Measurements from ENCODE around the gene TASL. TPM values are rescaled to one million over a fixed set of nuclear protein-coding genes. Genes with fewer than 3 reads are reported as not detected.
"Not testable (repeated sequence)": the region's sequence is repeated elsewhere in the genome, so short reads cannot be mapped to it uniquely, and the experiment has no call there.

TASL gene, protein sequence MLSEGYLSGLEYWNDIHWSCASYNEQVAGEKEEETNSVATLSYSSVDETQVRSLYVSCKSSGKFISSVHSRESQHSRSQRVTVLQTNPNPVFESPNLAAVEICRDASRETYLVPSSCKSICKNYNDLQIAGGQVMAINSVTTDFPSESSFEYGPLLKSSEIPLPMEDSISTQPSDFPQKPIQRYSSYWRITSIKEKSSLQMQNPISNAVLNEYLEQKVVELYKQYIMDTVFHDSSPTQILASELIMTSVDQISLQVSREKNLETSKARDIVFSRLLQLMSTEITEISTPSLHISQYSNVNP
- 0.82 TPM for total RNA-seq

DNA sequence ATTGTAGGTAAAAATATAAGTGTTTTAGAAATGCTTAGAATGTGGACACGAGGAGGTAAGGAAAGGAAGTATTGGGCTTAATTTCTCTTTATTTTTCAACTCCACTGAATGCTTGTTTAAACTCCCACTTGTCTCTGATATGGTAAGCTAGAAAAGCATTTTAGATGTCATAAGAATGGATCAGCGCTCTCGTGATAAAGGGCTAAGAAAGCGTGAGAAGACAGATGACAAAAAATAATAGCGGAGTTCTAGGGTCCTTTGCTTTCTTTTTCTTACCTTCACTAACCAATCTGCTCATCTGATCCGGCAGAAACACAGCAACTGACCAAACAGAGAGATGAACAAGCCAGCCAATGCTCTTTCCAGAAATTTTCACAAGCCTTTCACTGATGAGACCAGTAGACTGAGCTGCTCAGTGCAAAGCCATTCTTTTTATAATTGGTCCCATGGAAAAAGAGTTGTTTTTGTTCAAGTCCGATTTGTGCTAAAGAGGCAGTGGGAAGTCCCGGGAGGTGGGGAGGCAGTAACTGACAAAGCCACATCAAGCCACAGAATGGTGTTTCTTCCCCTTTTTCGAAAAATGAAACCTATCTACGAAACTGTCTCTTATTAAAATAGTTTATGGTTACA is at the start of gene TASL:
Gene TASL, minus strand, starts transcription at position 405 of the 630 bp plus-strand sequence. CDS start 17,411 bp downstream, outside the sequence.
- DNase-seq (ENCODE audit: low spot score in 2 of 2) (no peak), FAIRE-seq (no peak)

DNA sequence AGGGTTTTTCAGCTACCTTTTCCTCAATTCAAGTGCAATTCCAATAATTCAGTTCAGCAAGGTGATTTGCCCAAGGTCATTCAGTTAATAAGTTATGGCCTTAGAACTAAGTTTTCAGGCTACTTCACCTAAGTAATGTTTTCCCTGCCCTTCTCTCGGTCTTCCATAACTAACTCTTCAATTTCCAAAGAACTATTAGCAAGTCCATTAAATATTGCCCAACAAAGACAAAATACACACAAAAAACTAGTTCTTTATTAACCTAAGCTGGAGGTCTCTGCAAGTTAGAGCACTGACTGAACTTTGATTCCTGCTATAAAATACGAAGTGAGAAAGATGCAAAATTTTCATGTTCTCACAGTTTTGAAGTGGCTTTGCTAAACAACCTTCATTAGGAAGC is 48.8 kb upstream of the TASL start:
- no peak for DNase-seq (ENCODE audit: low spot score in 2 of 2)

DNA sequence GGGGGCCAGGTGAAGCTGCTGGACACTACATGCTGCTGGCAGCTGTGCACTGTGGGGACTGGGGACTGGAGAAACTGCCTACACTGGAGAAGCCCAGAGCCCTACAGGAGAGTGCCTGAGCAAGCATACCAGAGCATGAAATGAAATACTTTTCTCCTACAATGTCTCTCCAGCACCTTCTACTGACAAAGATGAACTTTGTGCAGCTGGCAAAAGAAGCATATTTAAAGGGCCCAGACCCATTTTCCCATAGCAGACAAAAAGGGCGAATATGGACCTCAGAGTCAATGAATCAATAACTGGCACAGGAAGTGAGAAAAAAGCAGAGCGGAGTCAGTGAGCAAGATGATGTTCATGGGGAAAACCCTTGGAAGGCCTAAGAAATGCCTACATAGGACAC is 44.8 kb upstream of the TASL start:
- FAIRE-seq, result no peak
- DNase-seq (ENCODE audit: low spot score in 2 of 2), result no peak

More for the DNA sequence above, 48.8 kb upstream of the TASL start:
- FAIRE-seq, result no peak

DNA sequence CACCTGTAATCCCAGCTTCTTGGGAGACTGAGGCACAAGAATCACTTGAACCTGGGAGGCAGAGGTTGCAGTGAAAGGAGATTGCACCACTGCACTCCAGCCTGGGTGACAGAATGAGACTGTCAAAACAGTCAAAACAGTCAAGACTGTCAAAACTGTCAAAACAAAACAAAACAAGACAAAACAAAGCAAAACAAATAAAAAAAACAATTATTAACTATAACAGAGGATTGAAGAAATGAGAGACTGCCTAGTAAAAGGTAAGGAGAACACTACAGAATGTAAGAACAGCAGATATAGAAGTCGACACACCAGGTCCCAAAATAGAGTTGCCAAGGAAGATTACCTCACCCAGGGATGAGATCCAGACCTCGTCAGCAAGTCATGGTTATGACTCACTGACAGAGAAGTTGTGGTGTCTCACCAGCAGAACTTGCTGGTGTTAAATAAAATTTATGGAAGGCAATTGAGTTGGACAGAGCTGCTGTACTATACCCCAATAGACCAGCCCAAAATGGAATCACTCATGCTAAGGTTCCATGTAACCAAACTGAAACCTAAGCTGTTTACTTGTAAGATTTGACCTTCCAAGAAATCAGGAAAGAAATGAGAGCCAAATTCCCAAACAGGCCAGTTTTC is 43.5 kb upstream of the TASL start:
- DNase-seq (ENCODE audit: low spot score in 2 of 2), result peak in 1 of 2 donors; percentile 24
- no peak for FAIRE-seq

DNA sequence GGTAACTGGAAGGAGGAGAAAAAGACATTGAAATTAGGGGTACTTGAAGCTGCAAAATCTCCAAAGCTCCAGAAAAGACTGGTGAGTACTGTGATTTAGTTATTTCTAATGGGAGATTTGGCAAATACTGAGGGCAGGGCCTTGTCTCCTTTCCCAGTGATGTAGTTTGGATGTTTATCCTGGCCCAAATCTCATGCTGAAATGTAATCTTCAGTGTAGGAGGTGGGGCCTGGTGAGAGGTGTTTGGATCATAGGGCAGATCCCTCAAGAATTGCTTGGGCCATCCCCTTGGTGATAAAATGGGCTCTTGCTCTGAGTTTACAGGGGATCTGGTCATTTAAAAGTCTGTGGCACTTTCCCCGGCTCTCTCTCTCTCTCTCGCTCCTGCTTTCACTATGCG is 42.6 kb upstream of the TASL start:
- DNase-seq (ENCODE audit: low spot score in 2 of 2), result no peak
- FAIRE-seq, result no peak

DNA sequence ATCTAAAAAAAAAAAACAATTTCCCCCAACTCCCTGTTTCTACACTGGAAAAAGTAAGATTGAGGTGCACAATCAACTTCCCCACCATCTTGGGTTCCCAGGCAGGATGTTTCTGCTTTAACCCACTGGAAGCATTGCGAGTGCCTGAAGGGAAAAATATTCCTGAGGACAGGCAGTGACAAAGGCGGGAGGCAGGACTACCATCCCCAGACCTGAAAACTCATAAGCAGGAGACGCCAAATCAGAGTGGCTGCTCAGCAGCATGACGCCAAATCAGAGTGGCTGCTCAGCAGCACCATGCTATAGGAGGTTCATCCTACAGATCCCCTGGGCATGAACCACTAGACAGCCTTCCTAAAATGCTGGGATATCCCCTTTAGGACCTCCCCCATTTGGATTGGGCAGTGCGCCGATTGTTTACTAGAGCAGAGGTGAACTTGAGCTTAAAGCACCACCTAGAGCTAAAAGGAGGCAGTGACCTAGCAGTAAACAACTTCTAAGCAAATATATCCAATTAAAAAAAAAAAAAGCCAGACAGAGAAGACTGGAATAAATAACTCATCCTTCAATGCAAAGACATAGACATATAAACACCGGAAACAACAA is 40.7 kb upstream of the TASL start:
- FAIRE-seq (no peak), DNase-seq (ENCODE audit: low spot score in 2 of 2) (no peak)

DNA sequence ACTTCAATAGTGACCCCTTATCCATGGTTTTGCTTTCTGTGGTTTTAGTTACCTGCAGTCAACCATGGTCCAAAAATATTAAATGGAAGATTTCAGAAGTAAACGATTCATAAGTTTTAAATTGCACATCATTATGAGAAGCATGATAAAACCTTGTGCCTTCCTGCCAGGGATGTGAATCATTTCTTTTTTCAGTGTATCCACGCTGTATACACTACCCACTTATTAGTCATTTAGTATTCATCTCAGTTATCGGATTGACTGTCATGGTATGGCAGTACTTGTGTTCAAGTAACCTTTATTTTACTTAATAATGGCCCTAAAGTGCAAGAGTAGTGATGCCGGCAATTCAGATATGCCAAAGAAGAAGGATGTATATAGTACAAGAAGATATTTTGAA is 37.7 kb upstream of the TASL start:
- FAIRE-seq (no peak), DNase-seq (ENCODE audit: low spot score in 2 of 2) (no peak)

DNA sequence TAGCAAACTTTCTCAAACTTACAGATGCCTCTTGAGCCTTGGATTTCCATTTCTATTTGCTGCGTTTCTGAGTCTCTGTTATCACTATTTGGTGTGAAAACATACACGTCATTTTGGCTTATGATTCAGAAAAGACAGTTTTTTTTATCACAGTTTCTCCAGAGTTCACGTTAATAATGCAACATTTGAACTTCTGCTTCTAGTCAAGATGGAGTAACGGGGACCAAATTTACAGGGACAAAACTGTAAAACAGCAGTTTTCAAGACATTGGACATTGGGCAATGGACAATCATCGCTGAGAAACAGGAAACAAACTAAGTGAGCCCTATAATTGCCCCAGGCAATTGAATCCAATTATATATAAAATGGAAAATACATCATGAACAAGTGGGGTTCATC is 36.2 kb upstream of the TASL start:
- FAIRE-seq (no peak), DNase-seq (ENCODE audit: low spot score in 2 of 2) (no peak)

DNA sequence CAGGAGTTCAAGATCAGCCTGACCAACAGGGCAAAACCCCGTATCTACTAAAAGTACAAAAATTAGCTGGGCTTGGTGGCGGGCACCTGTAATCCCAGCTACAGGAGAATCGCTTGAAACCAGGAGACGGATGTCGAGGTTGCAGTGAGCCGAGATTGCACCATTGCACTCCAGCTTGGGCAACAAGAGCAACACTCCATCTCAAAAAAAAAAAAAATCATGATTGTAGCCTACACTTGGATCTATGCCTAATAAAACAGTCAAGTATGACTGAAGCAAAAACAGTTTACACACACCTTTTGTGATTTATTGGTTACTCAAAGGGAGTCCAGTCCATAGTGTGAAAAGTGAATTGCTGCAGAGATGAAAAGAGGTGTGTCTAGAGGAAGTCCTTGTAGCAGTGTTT is 34.7 kb upstream of the TASL start:
- no peak for FAIRE-seq
- no peak for DNase-seq (ENCODE audit: low spot score in 2 of 2)

DNA sequence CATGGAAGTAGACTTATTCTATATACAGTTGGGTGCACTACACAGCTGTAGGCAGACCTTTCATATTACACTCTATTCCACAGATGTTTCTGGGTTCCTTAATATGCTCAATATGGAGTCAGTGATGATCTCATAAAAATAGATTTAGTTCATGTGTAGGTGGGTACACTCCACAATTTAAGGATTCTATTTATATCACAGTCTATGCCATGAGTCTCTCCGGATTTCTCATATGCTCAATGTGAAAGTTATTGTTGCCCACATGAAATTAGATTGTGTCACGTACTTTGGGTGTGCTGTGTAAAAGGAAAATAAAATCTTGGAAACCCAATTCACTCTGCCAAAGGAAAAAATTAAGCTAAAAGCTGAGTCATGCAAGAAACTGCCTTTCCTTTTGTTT is 32.5 kb upstream of the TASL start:
- DNase-seq (ENCODE audit: low spot score in 2 of 2) (no peak), FAIRE-seq (no peak)

DNA sequence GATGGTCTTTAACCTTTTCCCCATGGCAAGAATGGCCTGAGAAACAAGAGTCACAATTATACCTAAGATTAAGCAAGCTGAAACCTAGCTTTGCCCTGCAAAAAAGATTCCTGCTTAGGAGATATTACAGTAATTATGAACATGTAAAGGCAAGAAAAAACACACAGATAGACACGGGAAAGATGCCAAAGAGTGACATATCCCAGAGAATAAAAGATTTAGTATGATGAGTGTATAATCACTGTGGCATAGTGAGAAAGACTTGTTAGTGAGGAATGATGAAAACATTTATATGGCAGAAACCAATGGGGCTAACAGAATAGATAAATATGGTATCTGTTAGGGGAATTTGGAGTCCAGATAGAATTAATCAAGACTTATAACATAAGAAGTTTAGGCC is 29.6 kb upstream of the TASL start:
- FAIRE-seq, result no peak
- no peak for DNase-seq (ENCODE audit: low spot score in 2 of 2)

DNA sequence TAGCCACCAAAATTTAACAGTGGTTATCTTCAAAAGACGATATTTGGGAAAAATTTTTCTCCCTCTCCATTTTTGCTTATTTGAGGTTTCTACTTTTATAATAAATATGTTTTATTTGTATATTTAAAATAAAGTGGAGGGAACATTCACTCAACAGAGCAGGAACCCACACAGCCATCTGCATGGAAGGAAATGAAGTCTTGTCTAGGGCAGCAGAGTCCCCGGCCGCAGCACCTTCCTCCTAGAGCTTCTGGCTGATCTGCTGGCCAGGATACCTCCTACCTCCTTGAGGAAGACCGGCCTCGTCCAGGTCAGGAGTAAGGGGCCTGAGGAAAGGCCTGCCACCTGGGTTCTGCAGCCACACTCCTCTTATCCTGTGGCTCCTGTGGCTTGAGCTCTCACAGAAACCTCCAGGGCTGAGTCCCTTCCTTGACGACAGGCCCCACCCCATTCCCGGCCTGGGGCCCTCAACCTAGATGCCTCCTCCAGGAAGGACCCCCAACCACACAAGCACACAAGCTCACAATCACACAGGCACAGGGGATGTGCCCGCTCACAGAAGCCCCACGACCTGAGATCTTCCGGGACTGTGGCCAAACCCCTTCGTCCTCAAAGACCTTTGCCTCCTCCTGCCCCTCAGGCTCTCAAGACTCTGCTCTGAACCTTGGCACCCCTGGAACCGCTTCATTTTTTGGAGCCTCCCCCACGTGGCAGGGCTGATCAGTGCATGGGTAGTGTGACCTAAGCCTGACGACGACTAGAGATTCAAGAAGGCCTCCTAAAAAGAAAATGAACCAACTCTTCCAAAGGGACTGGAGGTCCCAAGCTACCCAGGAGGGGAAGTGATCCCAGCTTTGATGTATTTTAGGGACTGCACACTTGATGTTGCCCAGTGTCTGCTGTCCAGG is 23.0 kb upstream of the TASL start:
- not testable (repeated sequence) for DNase-seq (ENCODE audit: low spot score in 2 of 2); FAIRE-seq

DNA sequence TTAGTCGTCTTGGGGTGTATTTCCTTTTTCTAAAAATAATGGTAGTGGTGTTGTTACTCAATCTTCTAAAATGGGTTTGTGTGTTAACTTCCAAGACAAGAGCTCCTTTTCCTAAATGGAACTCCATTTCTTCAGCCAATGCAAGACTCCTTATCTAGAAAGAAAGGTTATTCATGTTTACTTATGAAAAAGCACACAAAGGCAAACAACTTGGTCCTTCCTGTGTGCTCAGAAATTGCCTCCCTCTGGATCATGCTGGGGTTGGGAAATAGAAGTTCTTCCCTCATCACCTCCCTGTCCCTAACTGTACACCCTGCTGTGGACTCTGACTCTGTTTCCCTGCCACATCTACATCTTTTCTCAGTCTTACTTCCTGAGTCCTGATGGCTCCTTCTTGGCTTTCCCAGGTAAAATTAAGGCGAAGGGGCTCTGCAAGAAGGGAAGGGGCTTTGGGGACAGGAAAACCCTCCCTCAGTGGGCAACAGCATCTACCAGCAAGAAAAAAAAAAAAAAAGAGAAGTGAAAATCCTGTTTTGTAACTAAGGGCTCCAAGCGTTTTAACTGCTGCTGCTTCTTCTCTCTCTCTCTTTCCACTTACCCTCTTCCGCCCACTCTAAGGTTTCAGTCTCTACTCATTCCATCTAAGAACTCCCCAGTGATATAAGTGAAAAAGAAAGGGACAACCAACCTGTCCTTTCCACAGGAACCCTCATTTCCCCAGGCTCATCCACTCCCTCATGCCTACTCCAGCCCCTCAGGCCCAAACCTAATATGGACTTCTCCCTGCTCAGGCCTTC is 19.8 kb upstream of the TASL start:
- no peak for DNase-seq (ENCODE audit: low spot score in 2 of 2)
- no peak for FAIRE-seq

DNA sequence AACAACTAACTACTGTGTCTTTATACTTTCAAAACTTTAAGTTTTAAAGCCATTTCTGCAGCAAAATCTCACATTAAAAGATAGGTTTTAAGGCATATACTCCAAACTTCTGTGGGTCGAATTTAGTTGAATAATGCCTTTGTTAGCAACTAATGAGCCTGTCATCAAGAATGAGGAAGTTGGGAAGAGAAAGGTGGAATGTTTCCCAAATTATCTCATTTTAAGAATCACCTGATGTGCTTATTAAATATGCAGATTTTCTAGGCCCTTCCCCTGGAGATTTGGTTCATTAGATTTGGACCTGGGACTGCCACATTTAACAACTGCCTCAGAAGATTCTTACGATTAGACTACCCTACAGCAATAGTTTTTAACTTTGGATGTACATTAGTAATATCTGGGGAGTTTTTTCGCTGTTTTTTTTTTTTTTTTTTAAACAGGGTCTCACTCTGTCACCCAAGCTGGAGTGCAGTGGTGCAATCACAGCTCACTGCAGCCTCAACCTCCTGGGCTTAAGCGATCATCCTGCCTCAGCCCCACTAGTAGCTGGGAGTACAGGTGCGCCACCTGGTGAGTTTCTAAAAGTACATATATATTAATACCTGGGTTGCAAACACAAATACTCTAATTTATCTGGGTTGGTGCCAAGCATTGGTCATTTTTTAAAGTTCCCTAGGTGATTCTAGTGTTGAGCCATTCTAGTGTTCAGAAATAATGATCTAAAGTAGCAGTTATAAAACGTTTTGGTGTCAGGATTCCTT is 16.1 kb upstream of the TASL start:
- FAIRE-seq (no peak), DNase-seq (ENCODE audit: low spot score in 2 of 2) (no peak)

DNA sequence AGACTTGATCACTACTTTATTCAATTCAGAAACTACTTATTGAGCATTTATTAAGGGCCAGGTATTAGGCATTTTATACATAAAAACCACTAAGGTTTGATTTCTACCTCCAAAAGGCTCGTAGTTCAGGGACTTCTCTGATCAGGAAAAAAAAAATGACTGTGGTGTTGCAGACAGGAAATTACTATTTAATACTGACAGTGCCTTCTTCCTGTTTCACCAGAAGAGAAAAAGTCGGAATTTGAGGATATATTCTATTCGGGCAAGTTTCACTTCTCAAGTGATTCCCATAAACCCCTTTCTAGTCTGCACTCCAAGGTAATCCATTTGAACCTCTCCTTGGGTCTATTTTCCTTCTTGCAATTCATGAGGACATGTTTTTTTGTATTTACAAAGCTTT is 15.3 kb upstream of the TASL start:
- DNase-seq (ENCODE audit: low spot score in 2 of 2), result no peak
- no peak for FAIRE-seq

DNA sequence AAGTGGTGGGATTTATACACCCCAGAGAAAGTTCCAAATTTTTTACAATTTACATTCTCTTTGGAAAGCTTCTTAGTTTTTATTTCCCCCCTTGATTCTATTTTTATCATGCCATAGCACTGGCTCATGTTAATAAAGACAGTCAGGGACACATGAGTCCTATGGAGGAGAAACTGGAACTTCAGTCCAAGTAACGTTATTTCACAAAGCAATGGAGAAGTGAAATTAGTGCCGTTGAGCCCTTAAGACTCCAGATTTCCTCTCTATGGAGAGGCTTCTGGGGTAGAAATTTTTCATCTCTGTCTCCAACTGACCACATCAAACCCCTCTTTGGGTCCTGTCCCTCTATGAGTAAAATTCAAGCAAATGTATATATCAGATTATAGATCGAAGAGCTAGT is 12.8 kb upstream of the TASL start:
- FAIRE-seq (no peak), DNase-seq (ENCODE audit: low spot score in 2 of 2) (no peak)

DNA sequence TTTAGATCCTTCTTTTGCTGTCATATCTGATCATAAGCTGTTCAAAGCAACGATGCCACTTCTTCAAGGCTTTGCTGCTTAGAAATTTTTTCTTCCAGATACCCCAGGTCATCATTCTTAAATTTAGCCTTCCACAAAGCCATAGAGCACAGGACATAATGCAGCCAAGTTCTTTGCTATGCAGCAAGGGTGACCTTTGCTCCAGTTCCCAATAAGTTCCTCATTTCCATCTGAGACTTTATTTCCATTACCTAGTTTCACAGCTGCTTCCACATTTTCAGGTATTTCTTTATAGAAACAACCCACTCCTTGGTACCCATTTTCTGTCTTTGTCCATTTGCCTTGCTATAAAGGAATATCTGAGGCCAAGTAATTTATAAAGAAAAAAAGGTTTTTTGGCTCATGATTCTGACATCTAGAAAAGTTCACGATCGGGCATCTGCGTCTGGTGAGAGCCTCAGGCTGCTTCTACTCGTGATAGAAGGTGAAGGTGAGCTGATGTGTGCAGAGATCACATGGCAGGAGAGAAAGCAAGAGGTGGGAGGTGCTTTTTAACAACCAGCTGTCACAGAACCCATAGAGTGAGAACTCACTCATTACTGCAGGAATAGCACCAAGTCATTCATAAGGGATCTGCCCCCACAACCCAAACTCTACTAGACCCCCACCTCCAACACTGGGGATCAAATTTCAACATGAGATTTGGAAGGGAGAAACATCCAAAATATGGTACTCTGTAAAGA is 11.8 kb upstream of the TASL start:
- no peak for DNase-seq (ENCODE audit: low spot score in 2 of 2)
- no peak for FAIRE-seq

DNA sequence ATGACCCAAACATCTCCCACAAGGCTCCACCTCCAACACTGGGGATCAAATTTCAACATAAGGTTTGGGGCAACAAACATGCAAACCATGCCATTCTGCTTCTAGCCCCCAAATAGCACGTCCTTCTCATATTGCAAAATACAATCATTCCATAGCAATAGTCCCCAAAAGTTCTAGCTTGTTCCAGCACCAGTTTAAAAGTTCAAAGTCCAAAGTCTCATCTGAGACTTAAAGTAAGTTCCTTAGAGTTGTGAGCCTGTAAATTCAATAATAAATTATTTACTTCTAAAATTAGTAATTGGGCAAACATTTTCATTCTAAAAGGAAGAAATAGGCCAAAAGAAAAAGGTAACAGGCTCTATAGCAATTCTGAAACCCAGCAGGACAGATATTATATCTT is 8.9 kb upstream of the TASL start:
- DNase-seq (ENCODE audit: low spot score in 2 of 2), result no peak
- FAIRE-seq, result no peak
